Measurements from ENCODE around the gene ARGLU1. TPM values are rescaled to one million over a fixed set of nuclear protein-coding genes. Genes with fewer than 3 reads are reported as not detected.

Gene ARGLU1
- total and polyA plus RNA-seq, 2 experiments from 2014 or later, result 108 to 166 TPM

GRCh38 chr13:106568299-106569003 is 514 bp upstream of the ARGLU1 start:
- Mint-ChIP-seq H3K9me3 (no peaks in the 10 kb centered on the region; the same call in 2 of the 3 replicates), H3K27ac (peak overlapping the region; percentile 96), H3K36me3 (ENCODE audit: low read depth) (peaks cover 4% of the 10 kb centered on the region; the same call in 2 of the 3 replicates), H3K27me3 (ENCODE audit: insufficient read depth, low read depth, poor library complexity) (peaks cover 9% of the 10 kb centered on the region), H3K4me3 (peak overlapping the region; percentile 99), H3K4me1 (peaks cover 36% of the 10 kb centered on the region)
- Histone ChIP-seq H3K4me3 (peak overlapping the region; percentile 70), H3K4me1 (ENCODE audit: insufficient read depth) (peaks cover 40% of the 10 kb centered on the region), H3K27me3 (ENCODE audit: insufficient read depth) (no peaks in the 10 kb centered on the region), H3K79me2 (replicated peaks; ENCODE audit: insufficient read depth) (peaks cover 55% of the 10 kb centered on the region), H3K27ac (ENCODE audit: low read depth) (peak overlapping the region; percentile 17; the same call in 1 of the 2 replicates), H2AFZ (peak overlapping the region; percentile 40; the same call in 1 of the 2 replicates), H4K20me1 (replicated peaks; ENCODE audit: insufficient read depth) (peaks cover 35% of the 10 kb centered on the region), H3K9me2 (ENCODE audit: insufficient read depth) (no peaks in the 10 kb centered on the region), H3F3A (replicated peaks; ENCODE audit: low read depth) (no peaks in the 10 kb centered on the region), H3K36me3 (ENCODE audit: insufficient read depth) (no peaks in the 10 kb centered on the region), H3K4me2 (peak overlapping the region; percentile 70)
- ATAC-seq (peak; percentile 3), DNase-seq (ENCODE audit: low spot score) (no peak)
- TF ChIP-seq REST (IDR thresholded peaks at IDR 0.05; ENCODE audit: unreplicated experiment) (no peak), STAT1 (IDR thresholded peaks at IDR 0.05; ENCODE audit: unreplicated experiment) (no peak), EZH2 (IDR thresholded peaks at IDR 0.05; ENCODE audit: low read depth, unreplicated experiment) (no peak), JUNB (IDR thresholded peaks at IDR 0.05; ENCODE audit: unreplicated experiment) (no peak), POLR2AphosphoS5 (IDR thresholded peaks at IDR 0.05; ENCODE audit: low read depth) (no peak), CTCF (conservative IDR thresholded peaks at IDR 0.05; ENCODE audit: low read depth in 2 of 2) (no peak), ZNF331 (CRISPR knock-in tag; IDR thresholded peaks at IDR 0.05; ENCODE audit: low read depth) (no peak), NANOG (IDR thresholded peaks at IDR 0.05; ENCODE audit: borderline replicate concordance) (no peak), ZNF114 (CRISPR knock-in tag; IDR thresholded peaks at IDR 0.05) (no peak), EZH2phosphoT487 (IDR thresholded peaks at IDR 0.05; ENCODE audit: unreplicated experiment) (no peak), ZNF462 (CRISPR knock-in tag; IDR thresholded peaks at IDR 0.05) (no peak), CREB1 (CRISPR knock-in tag; IDR thresholded peaks at IDR 0.05; ENCODE audit: low read depth) (no peak)

Measured in GM23338 (cell line).